Aorta (tissue), 5 donors: ENCODE results near the gene MAGEC2. TPM values are rescaled to one million over a fixed set of nuclear protein-coding genes. Genes with fewer than 3 reads are reported as not detected.

Experiments used
- ATAC-seq: fragments of 200-7000 bp; cut with Tn5 transposase; one replicate; pipeline ENCODE4 v1.9.1; 2022; ENCODE audit warnings: moderate library complexity; ENCODE audit not compliant: low FRiP score
- DNase-seq, 2 donors: peaks; one replicate each; pipeline ENCODE4 v3.0.0-alpha.2; 2020
- H3K27ac ChIP-seq, 2 donors: one replicate each; pipeline ENCODE4 v1.5.1; 2013; ENCODE audit warnings: low read length in 2 of 2, mild to moderate bottlenecking in 2 of 2, moderate library complexity in 2 of 2, control low read depth in 1 of 2, inconsistent platforms in 1 of 2, low read depth in 1 of 2
- H3K27me3 ChIP-seq, 2 donors: one replicate each; pipeline ENCODE4 v1.6.1; 2013; ENCODE audit warnings: control low read depth in 1 of 2, low read length in 1 of 2, mild to moderate bottlenecking in 1 of 2, moderate library complexity in 1 of 2; ENCODE audit not compliant: insufficient read depth in 2 of 2, control insufficient read depth in 1 of 2
- H3K36me3 ChIP-seq, 2 donors: one replicate each; pipeline ENCODE4 v1.6.1; 2013; ENCODE audit warnings: control low read depth in 1 of 2, low read length in 1 of 2, mild to moderate bottlenecking in 1 of 2; ENCODE audit not compliant: insufficient read depth in 2 of 2, control insufficient read depth in 1 of 2
- H3K4me1 ChIP-seq, 2 donors: one replicate each; pipeline ENCODE4 v1.6.1; 2013; ENCODE audit warnings: low read length in 2 of 2, control low read depth in 1 of 2, mild to moderate bottlenecking in 1 of 2, moderate library complexity in 1 of 2; ENCODE audit not compliant: insufficient read depth in 2 of 2, control insufficient read depth in 1 of 2
- H3K4me3 ChIP-seq, 2 donors: one replicate each; pipeline ENCODE4 v1.5.1; 2013; ENCODE audit warnings: low read length in 2 of 2, control low read depth in 1 of 2, mild to moderate bottlenecking in 1 of 2
- H3K9me3 ChIP-seq: one replicate; pipeline ENCODE4 v1.6.1; 2013; ENCODE audit warnings: mild to moderate bottlenecking, low read length; ENCODE audit not compliant: control insufficient read depth
- WGBS, 2 donors: extraction: QIAGEN DNeasy Blood & Tissue Kit; methylation state at CpG; one replicate each; pipeline ENCODE4 v1.1.7; 2013; 5-methylcytosine and 5-hydroxymethylcytosine counted together
- intact Hi-C, 2 donors: fragments of 100-400 bp; cut with DNase I; formaldehyde crosslinking; loops; one replicate each; pipeline versions ENCODE4 v1.14.2 to v1.15.0; 2022
- long read RNA-seq, 2 donors: library from polyadenylated mRNA; unstranded; transcript quantifications; one replicate each; pipeline ENCODE4 v2.0.0, GENCODE V29; 2020 to 2021
- polyA plus RNA-seq, 2 donors: library from polyadenylated mRNA; stranded (reverse); fragments of 200-250 nt; gene quantifications; one replicate each; pipeline ENCODE4 v1.2.3, GENCODE V29; 2013
- total RNA-seq, 2 donors: library from RNA; stranded (reverse); fragmentation: NEBNext Ultra II Directional; extraction: Animal tissue kit (Norgen Biotek cat#: 25700); gene quantifications; one replicate each; pipeline ENCODE4 v1.2.1, GENCODE V29; 2021
- donor health status: healthy with polysubstance abuse.
- donor health status: Bipolar disorder and iron deficiency.
- donor health status: DM: no; HTN: no; CAD: no.
- donor health status: DM: no; HTN: no; CAD: no.
- donor health status: DM: yes; HTN: yes; CAD: no.

MAGEC2 gene, protein sequence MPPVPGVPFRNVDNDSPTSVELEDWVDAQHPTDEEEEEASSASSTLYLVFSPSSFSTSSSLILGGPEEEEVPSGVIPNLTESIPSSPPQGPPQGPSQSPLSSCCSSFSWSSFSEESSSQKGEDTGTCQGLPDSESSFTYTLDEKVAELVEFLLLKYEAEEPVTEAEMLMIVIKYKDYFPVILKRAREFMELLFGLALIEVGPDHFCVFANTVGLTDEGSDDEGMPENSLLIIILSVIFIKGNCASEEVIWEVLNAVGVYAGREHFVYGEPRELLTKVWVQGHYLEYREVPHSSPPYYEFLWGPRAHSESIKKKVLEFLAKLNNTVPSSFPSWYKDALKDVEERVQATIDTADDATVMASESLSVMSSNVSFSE
- total RNA-seq (not detected), polyA plus RNA-seq (not detected)
- long read RNA-seq, donor 1 = 0 reads
- long read RNA-seq, donor 2 = 0 reads

DNA sequence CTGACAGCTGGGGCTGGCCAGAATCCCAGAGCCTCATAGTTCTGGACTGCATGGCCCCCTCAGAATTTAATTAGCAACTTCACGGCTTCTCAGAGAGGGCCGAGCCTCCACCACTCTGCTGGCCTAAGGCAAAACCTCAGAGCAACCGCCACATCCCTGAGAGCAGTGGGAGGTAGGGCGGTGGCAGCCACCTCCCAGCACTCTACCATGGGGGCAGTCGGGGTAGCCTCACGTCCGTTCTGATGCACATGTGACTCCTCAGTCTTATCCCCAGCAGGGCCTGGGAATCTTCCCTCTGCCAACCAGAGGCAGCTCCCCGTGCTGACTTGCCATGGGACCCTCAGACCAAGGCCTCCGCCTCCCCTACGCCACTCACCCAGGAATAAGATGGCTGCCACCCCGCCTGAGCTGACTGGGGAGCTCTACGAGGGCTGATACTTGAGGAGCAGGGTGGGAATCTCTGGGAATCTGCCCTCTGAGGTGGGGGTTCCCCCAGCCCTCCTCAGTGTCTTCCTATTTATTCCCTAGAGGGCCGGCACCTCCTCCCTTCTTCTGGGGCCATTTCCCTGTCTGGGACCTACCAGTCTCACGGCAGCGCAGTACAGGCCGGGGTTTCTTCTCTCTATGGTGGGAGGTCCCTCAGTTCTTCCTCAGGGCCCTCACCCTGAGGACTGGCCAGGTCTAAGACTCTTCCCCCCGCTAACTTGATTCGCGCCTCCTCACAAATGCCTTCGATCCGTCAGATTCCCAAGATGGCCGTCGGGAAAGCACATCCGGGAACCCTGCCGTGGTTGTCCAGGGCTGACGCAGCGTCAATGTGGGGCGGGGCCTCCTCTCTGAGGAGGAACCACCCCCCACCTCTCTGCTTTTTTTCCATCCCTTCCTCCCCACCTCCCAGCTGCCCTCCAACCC lies at the start of gene MAGEC2:
MAGEC2 (minus strand) TSS at position 769 of the 912 bp plus-strand sequence. CDS start 1,303 bp downstream, outside the sequence.
- Histone ChIP-seq H3K9me3 (no peaks in the 10 kb centered on the region), H3K4me1 (no peaks in the 10 kb centered on the region), H3K36me3 (no peaks in the 10 kb centered on the region), H3K27me3 (no peaks in the 10 kb centered on the region), H3K4me3 (no peak within 1 kb of the TSS), H3K27ac (no peak within 1 kb of the TSS)
- DNase-seq (no peak), ATAC-seq (peak; percentile 20)
- 92 to 97% methylated on average over 28 of the region's 28 CpGs for WGBS, 2 donors
- intact Hi-C loops = no loop called here

DNA sequence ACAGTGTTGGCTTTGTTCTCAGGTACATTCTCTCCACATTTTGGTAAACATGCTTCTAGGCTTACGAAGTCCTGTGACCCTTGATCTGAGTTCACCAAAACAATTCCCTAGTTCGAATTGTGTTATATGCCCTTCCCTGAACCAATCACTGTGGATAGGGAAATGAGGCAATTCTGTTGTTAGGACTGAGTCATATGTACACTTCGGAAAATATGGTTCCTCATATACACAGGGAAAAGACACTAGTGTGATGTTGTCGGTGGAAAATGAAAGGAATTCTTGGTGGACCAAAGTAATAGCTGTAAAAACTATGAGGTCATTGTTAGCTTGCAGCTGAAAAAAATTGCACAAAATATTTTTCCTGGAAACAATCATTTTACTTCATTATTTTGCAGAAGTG lies 46.6 kb upstream of the MAGEC2 start:
- H3K36me3 ChIP-seq = no peaks in the 10 kb centered on the region
- no peaks in the 10 kb centered on the region for H3K4me1 ChIP-seq
- no peaks in the 10 kb centered on the region for H3K27me3 ChIP-seq
- 21 to 22% methylated on average over 4 of the region's 4 CpGs for WGBS, 2 donors
- no peak for DNase-seq
- H3K27ac ChIP-seq = no peak overlapping the region
- ATAC-seq = no peak
- no peak overlapping the region for H3K4me3 ChIP-seq
- no peaks in the 10 kb centered on the region for H3K9me3 ChIP-seq
- intact Hi-C loops = no loop called here

DNA sequence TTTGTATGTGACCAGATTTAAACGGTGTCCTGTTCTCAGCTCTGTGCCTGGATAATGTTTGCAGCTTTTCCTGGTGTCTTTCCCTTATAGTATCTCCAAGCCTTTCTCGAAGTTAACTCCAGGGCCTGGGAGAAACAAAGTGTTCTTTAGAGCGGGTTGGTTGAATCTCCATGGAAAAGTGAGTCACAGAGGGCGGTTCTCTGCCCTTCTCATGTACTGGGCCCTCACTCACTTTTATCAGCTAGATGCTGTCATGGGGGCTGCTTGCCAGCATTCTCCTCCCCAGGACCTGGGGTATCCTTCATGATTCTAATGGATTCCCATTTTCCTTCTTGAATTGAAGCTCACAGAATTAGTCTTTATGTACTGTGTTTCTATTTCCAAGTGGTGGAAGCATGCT lies 46.1 kb upstream of the MAGEC2 start:
- no peaks in the 10 kb centered on the region for H3K27me3 ChIP-seq
- H3K9me3 ChIP-seq = no peaks in the 10 kb centered on the region
- ATAC-seq (no peak), DNase-seq (no peak)
- intact Hi-C loops = no loop called here
- H3K4me1 ChIP-seq = no peaks in the 10 kb centered on the region
- WGBS, 2 donors = 64 to 87% methylated on average over 4 of the region's 4 CpGs
- no peak overlapping the region for H3K27ac ChIP-seq
- no peaks in the 10 kb centered on the region for H3K36me3 ChIP-seq
- no peak overlapping the region for H3K4me3 ChIP-seq

DNA sequence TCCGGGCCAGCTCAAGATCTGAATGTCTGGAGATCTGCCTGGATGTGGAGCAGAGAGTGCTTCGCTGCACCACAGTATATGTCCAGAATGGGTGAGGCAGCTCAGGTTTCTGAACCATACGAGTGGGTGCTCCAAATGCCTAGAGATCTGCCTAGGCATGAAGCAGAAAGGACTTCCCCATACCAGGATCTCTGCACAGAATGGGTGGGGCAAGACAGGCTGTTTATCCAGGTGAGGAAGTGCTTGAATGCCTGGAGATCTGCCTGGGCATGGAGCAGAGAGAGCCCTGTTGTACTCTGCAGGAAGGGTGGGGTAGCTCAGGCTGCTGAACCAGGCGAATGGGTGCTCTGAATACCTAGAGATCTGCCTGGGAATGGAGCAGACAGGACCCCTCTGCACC lies 45.4 kb upstream of the MAGEC2 start:
- intact Hi-C loops = no loop called here
- no peak for ATAC-seq
- no peaks in the 10 kb centered on the region for H3K27me3 ChIP-seq
- H3K9me3 ChIP-seq = no peaks in the 10 kb centered on the region
- H3K4me3 ChIP-seq = no peak overlapping the region
- no peaks in the 10 kb centered on the region for H3K4me1 ChIP-seq
- H3K36me3 ChIP-seq = no peaks in the 10 kb centered on the region
- 73 to 94% methylated on average over 4 of the region's 4 CpGs for WGBS, 2 donors
- no peak for DNase-seq
- no peak overlapping the region for H3K27ac ChIP-seq

DNA sequence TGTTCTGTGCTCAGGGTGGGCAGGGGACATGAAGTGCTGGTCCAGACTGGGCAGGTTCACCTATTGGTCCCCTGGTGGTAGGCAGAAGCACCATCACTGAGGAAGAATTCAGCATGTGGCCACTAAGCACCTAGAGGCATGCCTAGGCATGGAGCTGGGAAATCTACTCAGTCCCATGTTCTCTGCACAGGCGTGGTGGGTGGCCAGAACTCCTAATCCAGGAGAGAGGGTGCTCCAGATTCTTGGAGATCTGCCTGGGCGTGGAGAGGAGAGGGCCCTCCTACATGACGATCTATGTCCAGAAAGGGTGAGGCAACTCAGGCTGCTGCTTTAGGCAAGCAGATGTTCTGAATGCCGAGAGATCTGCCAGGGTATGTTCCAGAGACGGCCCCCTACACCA lies 44.6 kb upstream of the MAGEC2 start:
- Histone ChIP-seq H3K36me3 (no peaks in the 10 kb centered on the region), H3K4me1 (no peaks in the 10 kb centered on the region), H3K4me3 (no peak overlapping the region), H3K27me3 (no peaks in the 10 kb centered on the region), H3K9me3 (no peaks in the 10 kb centered on the region), H3K27ac (no peak overlapping the region)
- ATAC-seq = no peak
- intact Hi-C loops = no loop called here
- DNase-seq = no peak
- WGBS, 2 donors = 37 to 52% methylated on average over 5 of the region's 5 CpGs

DNA sequence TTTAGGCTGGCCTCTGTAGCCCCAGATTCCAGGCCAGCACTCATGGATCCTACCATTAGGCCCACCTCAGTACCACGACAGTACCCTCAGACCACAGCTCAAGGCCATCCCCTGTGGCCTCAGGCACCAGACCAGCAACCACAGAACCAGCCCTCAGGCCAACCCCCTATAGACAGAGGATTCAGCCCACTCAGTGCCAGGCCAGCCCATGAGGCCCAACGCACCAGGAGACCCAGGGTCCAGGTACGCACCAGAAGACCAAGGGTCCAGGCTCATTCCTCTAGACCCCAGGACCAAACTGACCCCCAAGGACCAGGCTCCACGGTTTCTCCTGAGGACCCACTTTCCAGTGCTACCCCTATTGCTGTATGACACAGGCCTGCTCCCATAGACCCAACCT lies 39.5 kb upstream of the MAGEC2 start:
- no peaks in the 10 kb centered on the region for H3K36me3 ChIP-seq
- no peak overlapping the region for H3K4me3 ChIP-seq
- ATAC-seq (no peak), DNase-seq (no peak)
- no peaks in the 10 kb centered on the region for H3K9me3 ChIP-seq
- no peaks in the 10 kb centered on the region for H3K4me1 ChIP-seq
- no peaks in the 10 kb centered on the region for H3K27me3 ChIP-seq
- intact Hi-C loops = no loop called here
- H3K27ac ChIP-seq = no peak overlapping the region
- WGBS, 2 donors = 40 to 96% methylated on average over 4 of the region's 4 CpGs

DNA sequence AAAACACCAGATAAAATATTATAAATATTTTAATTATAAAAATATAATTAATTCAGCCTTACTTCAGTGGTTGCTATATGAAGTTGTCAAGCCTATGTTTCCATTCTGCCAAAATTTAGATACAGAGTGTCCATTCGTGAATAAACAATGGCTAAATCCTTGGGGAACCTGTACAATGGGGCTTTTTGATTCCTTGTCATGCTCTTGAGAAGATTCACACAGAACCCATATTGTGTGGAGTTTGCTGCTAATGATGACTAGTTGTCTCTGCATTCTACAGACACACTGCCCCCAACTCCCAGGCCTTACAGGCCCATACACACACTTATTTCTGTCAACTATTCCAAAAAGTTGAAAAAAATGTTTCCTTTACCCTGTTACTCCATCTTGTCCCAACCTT lies 33.4 kb upstream of the MAGEC2 start:
- WGBS, 2 donors = 53 to 83% methylated on average over 1 of the region's 1 CpG
- no peak for ATAC-seq
- no peaks in the 10 kb centered on the region for H3K9me3 ChIP-seq
- intact Hi-C loops = no loop called here
- H3K27me3 ChIP-seq = no peaks in the 10 kb centered on the region
- no peak overlapping the region for H3K4me3 ChIP-seq
- no peaks in the 10 kb centered on the region for H3K36me3 ChIP-seq
- no peak for DNase-seq
- H3K4me1 ChIP-seq = no peaks in the 10 kb centered on the region
- H3K27ac ChIP-seq = no peak overlapping the region

DNA sequence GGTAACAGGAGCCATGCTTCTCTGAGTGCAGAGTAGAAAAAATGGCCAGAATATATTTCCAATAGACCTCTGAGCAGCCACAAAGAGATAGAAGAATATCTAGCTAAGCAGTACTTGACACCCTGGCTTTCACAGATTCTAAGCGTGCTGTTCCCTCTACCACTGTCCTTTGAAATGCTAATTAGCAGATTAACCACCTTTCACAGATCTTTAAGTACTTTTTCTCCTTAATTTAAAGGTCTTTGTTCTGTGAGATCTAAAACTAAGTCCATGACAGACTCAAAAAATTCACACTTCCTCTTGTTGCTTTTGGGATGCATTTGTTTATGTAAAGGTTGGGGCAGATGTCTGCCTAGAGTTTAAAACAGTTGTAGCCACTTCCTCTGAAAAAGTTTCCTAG lies 28.3 kb upstream of the MAGEC2 start:
- no peak for ATAC-seq
- WGBS, 2 donors = 34 to 72% methylated on average over 1 of the region's 1 CpG
- intact Hi-C loops = no loop called here

More for the DNA sequence above, 28.3 kb upstream of the MAGEC2 start:
- Histone ChIP-seq H3K4me1 (no peaks in the 10 kb centered on the region), H3K27ac (no peak overlapping the region), H3K27me3 (no peaks in the 10 kb centered on the region), H3K4me3 (no peak overlapping the region), H3K9me3 (no peaks in the 10 kb centered on the region), H3K36me3 (no peaks in the 10 kb centered on the region)
- no peak for DNase-seq
